ENCODE results near the gene IFNA7.

GRCh38 chr9:21210311-21210710 lies 8.3 kb upstream of the IFNA7 start:
- TF ChIP-seq, protein P1, sequence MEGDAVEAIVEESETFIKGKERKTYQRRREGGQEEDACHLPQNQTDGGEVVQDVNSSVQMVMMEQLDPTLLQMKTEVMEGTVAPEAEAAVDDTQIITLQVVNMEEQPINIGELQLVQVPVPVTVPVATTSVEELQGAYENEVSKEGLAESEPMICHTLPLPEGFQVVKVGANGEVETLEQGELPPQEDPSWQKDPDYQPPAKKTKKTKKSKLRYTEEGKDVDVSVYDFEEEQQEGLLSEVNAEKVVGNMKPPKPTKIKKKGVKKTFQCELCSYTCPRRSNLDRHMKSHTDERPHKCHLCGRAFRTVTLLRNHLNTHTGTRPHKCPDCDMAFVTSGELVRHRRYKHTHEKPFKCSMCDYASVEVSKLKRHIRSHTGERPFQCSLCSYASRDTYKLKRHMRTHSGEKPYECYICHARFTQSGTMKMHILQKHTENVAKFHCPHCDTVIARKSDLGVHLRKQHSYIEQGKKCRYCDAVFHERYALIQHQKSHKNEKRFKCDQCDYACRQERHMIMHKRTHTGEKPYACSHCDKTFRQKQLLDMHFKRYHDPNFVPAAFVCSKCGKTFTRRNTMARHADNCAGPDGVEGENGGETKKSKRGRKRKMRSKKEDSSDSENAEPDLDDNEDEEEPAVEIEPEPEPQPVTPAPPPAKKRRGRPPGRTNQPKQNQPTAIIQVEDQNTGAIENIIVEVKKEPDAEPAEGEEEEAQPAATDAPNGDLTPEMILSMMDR (conservative IDR thresholded peaks at IDR 0.05; ENCODE audit: low read depth in 2 of 2): no peak
- no peak for TF ChIP-seq POLR2AphosphoS5 (IDR thresholded peaks at IDR 0.05; ENCODE audit: low read depth)
- TF ChIP-seq EZH2 (IDR thresholded peaks at IDR 0.05; ENCODE audit: low read depth, unreplicated experiment): no peak
